Smooth muscle cell (in vitro differentiated cells): ENCODE data around the gene SLC29A3. TPM values are rescaled to one million over a fixed set of nuclear protein-coding genes. Genes with fewer than 3 reads are reported as not detected.

ENCODE experiments used
- DNase-seq: peaks from one replicate; lab custom pipeline; 2025; ENCODE audit not compliant: unreplicated experiment; lab: John Stamatoyannopoulos, UW
- H2AFZ ChIP-seq: fragments of 200-600 bp; sonication (generic); 2 replicates; pipeline ENCODE4 v1.6.0; 2016; ENCODE audit warnings: antibody characterized with exemption, low read depth, mild to moderate bottlenecking
- H3F3A ChIP-seq: fragments of 200-600 bp; sonication (generic); 2 replicates; pipeline ENCODE4 v1.6.0; 2017; ENCODE audit warnings: antibody characterized with exemption, low read depth
- H3K27ac ChIP-seq: fragments of 200-600 bp; sonication (generic); 2 replicates; pipeline ENCODE4 v1.5.1; 2016; ENCODE audit warnings: low read depth, mild to moderate bottlenecking
- H3K27me3 ChIP-seq: fragments of 200-600 bp; sonication (generic); 2 replicates; pipeline ENCODE4 v1.6.1; 2016; ENCODE audit warnings: low read depth, mild to moderate bottlenecking
- H3K36me3 ChIP-seq: fragments of 200-600 bp; sonication (generic); 2 replicates; pipeline ENCODE4 v1.5.1; 2016; ENCODE audit warnings: low read depth
- H3K4me1 ChIP-seq: fragments of 200-600 bp; sonication (generic); 2 replicates; pipeline ENCODE4 v1.5.1; 2016; ENCODE audit warnings: low read depth
- H3K4me2 ChIP-seq: fragments of 200-600 bp; sonication (generic); 2 replicates; pipeline ENCODE4 v1.6.0; 2016; ENCODE audit warnings: mild to moderate bottlenecking
- H3K4me3 ChIP-seq: fragments of 200-600 bp; sonication (generic); 2 replicates; pipeline ENCODE4 v1.5.1; 2016; ENCODE audit warnings: mild to moderate bottlenecking
- H3K79me2 ChIP-seq: fragments of 200-600 bp; sonication (generic); 2 replicates; pipeline ENCODE4 v1.6.0; 2016; ENCODE audit warnings: low read depth, mild to moderate bottlenecking
- H3K9ac ChIP-seq: fragments of 200-600 bp; sonication (generic); 2 replicates; pipeline ENCODE4 v1.6.0; 2016; ENCODE audit warnings: low read depth
- H3K9me3 ChIP-seq: fragments of 200-600 bp; sonication (generic); replicated peaks from 2 replicates; pipeline ENCODE4 v1.5.1; 2016; ENCODE audit warnings: low read depth
- H4K20me1 ChIP-seq: fragments of 200-600 bp; sonication (generic); 2 replicates; pipeline ENCODE4 v1.6.0; 2016; ENCODE audit warnings: low read depth
- WGBS: methylation state at CpG from one replicate; pipeline ENCODE4 v1.1.7; 2016; ENCODE audit warnings: low lambda C conversion rate; 5-methylcytosine and 5-hydroxymethylcytosine counted together
- polyA plus RNA-seq: library from polyadenylated mRNA; unstranded; fragments of >200 nt; fragmentation: Nextera tagmentation; extraction: Ambion mirVana; gene quantifications from 2 replicates; pipeline ENCODE4 v1.2.1, GENCODE V29; 2016
- total RNA-seq: library from RNA; depleted of rRNA; stranded (reverse); fragments of >200 nt; gene quantifications from 2 replicates; pipeline ENCODE4 v1.2.3, GENCODE V29; 2014
- TF ChIP-seq, protein P1 (sequence below): fragments of 200-600 bp; sonication (generic); IDR thresholded peaks from 2 replicates; pipeline ENCODE4 v1.5.1; 2017; ENCODE audit warnings: borderline replicate concordance, mild to moderate bottlenecking, antibody characterized with exemption; ENCODE audit not compliant: insufficient read depth, poor library complexity, severe bottlenecking

SLC29A3 gene
- total and polyA plus RNA-seq, 2 experiments from 2014 or later, result 2.9 to 4.8 TPM

DNA sequence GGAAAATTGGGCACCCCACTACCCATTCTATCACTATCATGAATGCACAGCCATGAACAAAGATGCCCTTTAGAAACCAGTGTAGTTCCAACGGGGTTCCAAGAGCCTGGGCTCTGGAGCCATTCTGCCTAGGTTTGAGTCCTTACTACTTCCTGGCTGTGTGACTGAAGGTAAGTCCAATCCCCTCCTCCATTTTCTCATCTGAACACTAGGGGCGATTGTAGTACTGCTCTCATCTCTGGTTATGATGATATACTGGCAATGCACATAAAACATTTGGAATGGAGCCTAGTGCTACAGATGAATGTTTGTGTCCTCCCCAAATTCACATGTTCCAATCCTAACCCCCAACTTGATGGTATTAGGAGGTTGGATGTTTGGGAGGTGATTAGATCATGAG is 49.6 kb downstream of the SLC29A3 start:
- no peaks in the 10 kb centered on the region for H3K36me3 ChIP-seq
- H3K9ac ChIP-seq, result no peak overlapping the region
- H2AFZ ChIP-seq, result no peak overlapping the region
- WGBS, result 74% methylated on average over 2 of the region's 2 CpGs
- H3K4me2 ChIP-seq, result no peak overlapping the region
- no peaks in the 10 kb centered on the region for H3K4me1 ChIP-seq
- H4K20me1 ChIP-seq, result no peaks in the 10 kb centered on the region
- H3K9me3 ChIP-seq, result no peaks in the 10 kb centered on the region
- no peak overlapping the region for H3K4me3 ChIP-seq
- H3K79me2 ChIP-seq, result no peaks in the 10 kb centered on the region
- H3K27me3 ChIP-seq, result peaks cover 7% of the 10 kb centered on the region
- TF ChIP-seq, protein P1, sequence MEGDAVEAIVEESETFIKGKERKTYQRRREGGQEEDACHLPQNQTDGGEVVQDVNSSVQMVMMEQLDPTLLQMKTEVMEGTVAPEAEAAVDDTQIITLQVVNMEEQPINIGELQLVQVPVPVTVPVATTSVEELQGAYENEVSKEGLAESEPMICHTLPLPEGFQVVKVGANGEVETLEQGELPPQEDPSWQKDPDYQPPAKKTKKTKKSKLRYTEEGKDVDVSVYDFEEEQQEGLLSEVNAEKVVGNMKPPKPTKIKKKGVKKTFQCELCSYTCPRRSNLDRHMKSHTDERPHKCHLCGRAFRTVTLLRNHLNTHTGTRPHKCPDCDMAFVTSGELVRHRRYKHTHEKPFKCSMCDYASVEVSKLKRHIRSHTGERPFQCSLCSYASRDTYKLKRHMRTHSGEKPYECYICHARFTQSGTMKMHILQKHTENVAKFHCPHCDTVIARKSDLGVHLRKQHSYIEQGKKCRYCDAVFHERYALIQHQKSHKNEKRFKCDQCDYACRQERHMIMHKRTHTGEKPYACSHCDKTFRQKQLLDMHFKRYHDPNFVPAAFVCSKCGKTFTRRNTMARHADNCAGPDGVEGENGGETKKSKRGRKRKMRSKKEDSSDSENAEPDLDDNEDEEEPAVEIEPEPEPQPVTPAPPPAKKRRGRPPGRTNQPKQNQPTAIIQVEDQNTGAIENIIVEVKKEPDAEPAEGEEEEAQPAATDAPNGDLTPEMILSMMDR, result no peak
- H3K27ac ChIP-seq, result no peak overlapping the region
- H3F3A ChIP-seq, result peaks cover 5% of the 10 kb centered on the region
- DNase-seq, result no peak

DNA sequence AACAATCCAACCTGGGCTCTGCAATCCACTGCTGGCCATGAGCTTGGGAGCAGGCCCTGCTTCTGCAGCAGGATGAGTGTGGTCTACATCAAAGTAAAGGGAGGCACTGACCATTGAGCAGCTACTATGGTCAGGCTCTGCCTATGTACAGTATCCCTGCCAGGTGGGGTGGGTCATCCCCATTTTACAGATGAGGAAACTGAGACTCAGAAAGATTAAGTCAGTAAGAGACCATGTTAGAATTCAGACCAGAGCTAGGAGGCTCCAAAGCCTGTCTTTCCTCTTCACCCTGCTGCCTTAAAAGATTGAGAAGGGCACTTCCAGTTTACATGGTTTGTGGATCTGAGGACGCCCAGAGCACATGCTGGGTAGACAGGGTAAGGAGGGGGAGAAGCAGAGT is 50.5 kb downstream of the SLC29A3 start:
- Histone ChIP-seq H3K27me3 (peaks cover 11% of the 10 kb centered on the region), H3K4me2 (no peak overlapping the region), H3K27ac (no peak overlapping the region), H4K20me1 (no peaks in the 10 kb centered on the region), H3F3A (no peaks in the 10 kb centered on the region), H3K9me3 (no peaks in the 10 kb centered on the region), H3K79me2 (no peaks in the 10 kb centered on the region), H3K36me3 (no peaks in the 10 kb centered on the region), H3K9ac (no peak overlapping the region), H2AFZ (no peak overlapping the region), H3K4me3 (no peak overlapping the region), H3K4me1 (no peaks in the 10 kb centered on the region)
- TF ChIP-seq, protein P1, result no peak
- DNase-seq, result no peak
- WGBS, result 78% methylated on average over 1 of the region's 1 CpG

DNA sequence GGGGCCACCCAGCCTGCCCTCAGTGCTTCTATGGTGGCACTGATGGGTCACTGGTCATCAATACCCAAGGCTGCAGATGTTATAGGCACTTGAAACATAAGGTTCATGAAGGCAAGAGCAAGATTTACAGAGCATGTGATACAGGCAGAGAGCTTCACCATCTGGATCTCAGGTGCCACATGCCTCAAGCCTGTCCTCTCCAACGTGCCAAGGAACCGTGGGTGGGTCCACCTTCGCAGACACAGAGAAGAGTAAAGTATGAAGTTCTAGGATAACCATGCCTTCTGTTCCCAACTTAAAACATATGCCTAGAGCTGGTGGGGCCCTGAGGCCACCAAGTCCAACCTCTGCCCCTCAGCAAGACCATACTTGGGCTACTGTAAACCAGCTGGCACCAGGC is 51.0 kb downstream of the SLC29A3 start:
- H3K36me3 ChIP-seq, result no peaks in the 10 kb centered on the region
- no peak overlapping the region for H3K4me2 ChIP-seq
- no peaks in the 10 kb centered on the region for H3F3A ChIP-seq
- H4K20me1 ChIP-seq, result no peaks in the 10 kb centered on the region
- TF ChIP-seq, protein P1, result no peak
- WGBS, result 92% methylated on average over 3 of the region's 3 CpGs
- no peak overlapping the region for H2AFZ ChIP-seq
- DNase-seq, result no peak
- H3K79me2 ChIP-seq, result no peaks in the 10 kb centered on the region
- H3K4me1 ChIP-seq, result no peaks in the 10 kb centered on the region
- no peak overlapping the region for H3K27ac ChIP-seq
- no peak overlapping the region for H3K4me3 ChIP-seq
- no peak overlapping the region for H3K9ac ChIP-seq
- no peaks in the 10 kb centered on the region for H3K9me3 ChIP-seq
- peaks cover 11% of the 10 kb centered on the region for H3K27me3 ChIP-seq

DNA sequence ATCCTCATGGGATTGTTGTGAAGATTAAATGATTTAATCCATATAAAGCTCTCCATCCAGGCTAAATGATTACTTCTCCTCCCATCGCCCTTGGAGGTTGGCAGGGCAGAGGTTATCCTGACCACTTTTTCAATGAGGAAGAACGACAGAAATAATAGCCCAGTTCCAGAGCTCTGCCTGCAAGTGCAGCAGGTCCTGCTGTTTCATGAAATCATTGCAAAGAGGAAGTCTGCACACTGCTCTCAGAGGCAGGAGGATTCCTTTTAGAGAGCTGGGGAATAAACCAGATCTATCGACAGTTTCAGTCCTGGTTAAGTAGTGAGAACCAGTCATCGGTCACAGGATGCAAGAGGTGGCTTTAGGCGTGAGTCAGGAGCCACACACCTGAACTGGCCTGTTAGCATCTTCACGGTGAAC is 52.7 kb downstream of the SLC29A3 start:
- H3K9me3 ChIP-seq, result no peaks in the 10 kb centered on the region
- TF ChIP-seq, protein P1, result no peak
- DNase-seq, result no peak
- H3K4me3 ChIP-seq, result no peak overlapping the region
- 83% methylated on average over 6 of the region's 6 CpGs for WGBS
- no peaks in the 10 kb centered on the region for H3K79me2 ChIP-seq
- H3K4me1 ChIP-seq, result peaks cover under 1% of the 10 kb centered on the region
- H3F3A ChIP-seq, result no peaks in the 10 kb centered on the region
- H3K4me2 ChIP-seq, result no peak overlapping the region
- H2AFZ ChIP-seq, result no peak overlapping the region
- H3K36me3 ChIP-seq, result no peaks in the 10 kb centered on the region
- H3K9ac ChIP-seq, result no peak overlapping the region
- peaks cover 11% of the 10 kb centered on the region for H3K27me3 ChIP-seq
- no peaks in the 10 kb centered on the region for H4K20me1 ChIP-seq
- no peak overlapping the region for H3K27ac ChIP-seq
